PC-3 (cell line): ENCODE measurements around the gene GFOD1.
A peak's percentile ranks its signal among the peaks of the same experiment; 100 is the strongest.

Experiments
- EZH2phosphoT487 ChIP-seq: fragments of 300-600 bp; sonication (generic); IDR thresholded peaks from 2 replicates; pipeline ENCODE4 v1.6.1; 2018; ENCODE audit warnings: mild to moderate bottlenecking, antibody characterized with exemption, low read length, borderline replicate concordance
- TF ChIP-seq, protein P1 (sequence below): fragments of 300-600 bp; sonication (generic); conservative IDR thresholded peaks from 2 replicates; pipeline ENCODE4 v1.5.1; 2017; ENCODE audit warnings: antibody characterized with exemption, low read depth, mild to moderate bottlenecking, low read length

DNA sequence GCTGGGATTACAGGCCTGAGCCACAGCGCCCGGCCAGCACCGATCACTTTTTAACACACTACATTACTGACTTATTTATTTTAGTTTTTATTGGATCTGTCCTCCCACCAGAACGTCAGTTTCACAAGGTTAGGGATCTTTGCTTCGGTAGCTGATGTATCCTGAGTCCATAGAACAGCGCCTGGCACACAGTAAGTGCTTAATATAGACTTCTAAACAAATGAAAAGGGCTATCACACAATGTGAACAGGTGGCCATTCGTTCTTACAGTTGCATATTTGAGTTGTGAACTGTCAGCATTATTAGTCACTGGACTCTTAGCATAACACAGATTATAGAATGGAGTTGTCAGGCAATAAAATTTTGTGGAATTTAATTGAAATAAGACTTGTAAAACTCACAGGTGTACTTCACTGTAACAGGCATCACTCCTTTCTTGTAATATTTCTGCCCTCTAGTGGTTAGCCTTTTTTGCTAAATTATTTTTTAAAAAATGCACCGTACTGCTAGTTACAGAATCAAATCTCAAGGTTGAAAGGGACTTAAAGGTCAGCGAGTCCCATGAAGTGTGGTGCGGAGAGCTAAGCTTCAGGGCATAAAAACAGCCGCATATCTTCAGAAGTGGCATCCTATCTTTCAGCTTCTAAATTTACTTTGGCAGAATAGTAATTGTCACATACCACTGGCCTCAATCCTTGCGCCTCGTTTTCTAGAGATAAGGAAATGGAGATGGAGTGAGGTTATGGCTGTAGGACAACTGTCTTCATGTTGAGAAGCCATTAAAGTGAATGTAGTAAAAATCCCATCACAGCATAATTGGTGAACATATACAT, 155.7 kb downstream of the GFOD1 start:
- TF ChIP-seq, protein P1, sequence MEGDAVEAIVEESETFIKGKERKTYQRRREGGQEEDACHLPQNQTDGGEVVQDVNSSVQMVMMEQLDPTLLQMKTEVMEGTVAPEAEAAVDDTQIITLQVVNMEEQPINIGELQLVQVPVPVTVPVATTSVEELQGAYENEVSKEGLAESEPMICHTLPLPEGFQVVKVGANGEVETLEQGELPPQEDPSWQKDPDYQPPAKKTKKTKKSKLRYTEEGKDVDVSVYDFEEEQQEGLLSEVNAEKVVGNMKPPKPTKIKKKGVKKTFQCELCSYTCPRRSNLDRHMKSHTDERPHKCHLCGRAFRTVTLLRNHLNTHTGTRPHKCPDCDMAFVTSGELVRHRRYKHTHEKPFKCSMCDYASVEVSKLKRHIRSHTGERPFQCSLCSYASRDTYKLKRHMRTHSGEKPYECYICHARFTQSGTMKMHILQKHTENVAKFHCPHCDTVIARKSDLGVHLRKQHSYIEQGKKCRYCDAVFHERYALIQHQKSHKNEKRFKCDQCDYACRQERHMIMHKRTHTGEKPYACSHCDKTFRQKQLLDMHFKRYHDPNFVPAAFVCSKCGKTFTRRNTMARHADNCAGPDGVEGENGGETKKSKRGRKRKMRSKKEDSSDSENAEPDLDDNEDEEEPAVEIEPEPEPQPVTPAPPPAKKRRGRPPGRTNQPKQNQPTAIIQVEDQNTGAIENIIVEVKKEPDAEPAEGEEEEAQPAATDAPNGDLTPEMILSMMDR: peak; percentile 80
- TF ChIP-seq EZH2phosphoT487: no peak
